Measurements from ENCODE around the gene ENDOG. TPM values are rescaled to one million over a fixed set of nuclear protein-coding genes. Genes with fewer than 3 reads are reported as not detected.
"Not testable (repeated sequence)": the region's sequence is repeated elsewhere in the genome, so short reads cannot be mapped to it uniquely, and the experiment has no call there.

The ENDOG gene
- total RNA-seq, 6 experiments from 2014 or later, result 22.4 to 50.1 (median 41.0) TPM

DNA sequence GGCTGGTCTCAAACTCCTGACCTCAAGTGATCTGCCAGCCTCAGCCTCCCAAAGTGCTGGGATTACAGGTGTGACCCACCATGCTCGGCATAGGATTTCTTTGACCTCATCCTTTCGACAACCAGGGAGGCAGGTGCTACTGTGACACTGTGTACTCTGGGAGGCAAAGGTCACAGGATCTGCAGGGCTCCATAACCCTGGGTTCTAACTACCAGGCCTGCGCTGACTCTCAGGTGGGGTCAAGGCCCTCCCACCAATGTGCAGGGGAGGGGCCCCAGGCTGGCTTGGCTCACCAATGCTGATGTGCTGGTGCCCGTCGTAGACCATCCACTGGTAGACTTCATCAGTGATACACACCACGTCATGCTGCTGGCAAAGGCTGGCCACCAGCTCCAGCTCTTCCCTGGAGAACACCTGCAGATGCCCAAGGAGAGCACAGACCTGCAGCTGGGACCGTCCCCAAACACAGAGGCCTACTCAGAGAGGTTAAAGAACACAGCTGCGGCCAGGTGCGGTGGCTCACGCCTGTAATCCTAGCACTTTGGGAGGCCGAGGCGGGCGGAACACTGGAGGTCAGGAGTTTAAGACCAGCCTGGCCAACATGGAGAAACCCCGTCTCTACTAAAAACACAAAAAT lies 18.3 kb downstream of the ENDOG start:
- ATAC-seq, result peak; percentile 48 to 64 (median 52)
- Histone ChIP-seq H3K4me3 (no peak overlapping the region), H3K27ac (no peak overlapping the region), H3K27me3 (no peaks in the 10 kb centered on the region), H3K4me1 (peaks cover 0 to 12% (median 0%) of the 10 kb centered on the region in 4 donors), H3K9me3 (no peaks in the 10 kb centered on the region), H3K36me3 (no peaks in the 10 kb centered on the region)
- DNase-seq, result peak in 1 of 3 donors; percentile 18
- WGBS (ENCODE audit: insufficient coverage, low coverage, low lambda C conversion rate, missing lambda C conversion rate), result 71% methylated on average over 4 of the region's 14 CpGs
- intact Hi-C loops (cut with DNase I), result no loop called here
- TF ChIP-seq, protein P1, sequence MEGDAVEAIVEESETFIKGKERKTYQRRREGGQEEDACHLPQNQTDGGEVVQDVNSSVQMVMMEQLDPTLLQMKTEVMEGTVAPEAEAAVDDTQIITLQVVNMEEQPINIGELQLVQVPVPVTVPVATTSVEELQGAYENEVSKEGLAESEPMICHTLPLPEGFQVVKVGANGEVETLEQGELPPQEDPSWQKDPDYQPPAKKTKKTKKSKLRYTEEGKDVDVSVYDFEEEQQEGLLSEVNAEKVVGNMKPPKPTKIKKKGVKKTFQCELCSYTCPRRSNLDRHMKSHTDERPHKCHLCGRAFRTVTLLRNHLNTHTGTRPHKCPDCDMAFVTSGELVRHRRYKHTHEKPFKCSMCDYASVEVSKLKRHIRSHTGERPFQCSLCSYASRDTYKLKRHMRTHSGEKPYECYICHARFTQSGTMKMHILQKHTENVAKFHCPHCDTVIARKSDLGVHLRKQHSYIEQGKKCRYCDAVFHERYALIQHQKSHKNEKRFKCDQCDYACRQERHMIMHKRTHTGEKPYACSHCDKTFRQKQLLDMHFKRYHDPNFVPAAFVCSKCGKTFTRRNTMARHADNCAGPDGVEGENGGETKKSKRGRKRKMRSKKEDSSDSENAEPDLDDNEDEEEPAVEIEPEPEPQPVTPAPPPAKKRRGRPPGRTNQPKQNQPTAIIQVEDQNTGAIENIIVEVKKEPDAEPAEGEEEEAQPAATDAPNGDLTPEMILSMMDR (IDR thresholded peaks at IDR 0.05), result no peak
- no peak for TF ChIP-seq POLR2A (IDR thresholded peaks at IDR 0.05)

DNA sequence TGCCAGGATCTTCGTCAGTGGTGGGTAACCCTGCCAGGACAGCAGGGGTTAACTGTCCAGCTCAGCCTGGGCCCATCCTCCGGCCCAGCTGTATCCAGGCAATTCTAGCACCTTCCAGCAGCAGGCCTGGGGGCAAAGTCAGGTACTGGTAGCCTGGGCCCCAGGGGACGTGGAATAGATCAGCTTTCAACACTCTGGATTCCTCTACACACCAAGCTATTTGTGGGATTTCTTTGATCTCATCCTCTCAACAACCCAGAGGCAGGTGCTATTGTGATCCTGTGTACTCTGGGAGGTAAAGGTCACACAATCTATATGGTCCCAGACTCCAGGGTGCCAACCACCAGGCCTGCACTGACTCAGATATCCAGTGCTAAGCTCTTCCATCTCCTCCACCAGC lies 20.0 kb downstream of the ENDOG start:
- Histone ChIP-seq H3K4me1 (peaks cover 0 to 12% (median 0%) of the 10 kb centered on the region in 4 donors), H3K36me3 (no peaks in the 10 kb centered on the region), H3K27ac (no peak overlapping the region), H3K4me3 (no peak overlapping the region), H3K9me3 (no peaks in the 10 kb centered on the region), H3K27me3 (no peaks in the 10 kb centered on the region)
- TF ChIP-seq POLR2A (IDR thresholded peaks at IDR 0.05), result no peak
- TF ChIP-seq, protein P1 (IDR thresholded peaks at IDR 0.05), result no peak
- no peak for ATAC-seq
- intact Hi-C loops (cut with DNase I), result no loop called here
- DNase-seq, result peak in 1 of 3 donors; percentile 6
- 100% methylated on average over 1 of the region's 3 CpGs for WGBS (ENCODE audit: insufficient coverage, low coverage, low lambda C conversion rate, missing lambda C conversion rate)

DNA sequence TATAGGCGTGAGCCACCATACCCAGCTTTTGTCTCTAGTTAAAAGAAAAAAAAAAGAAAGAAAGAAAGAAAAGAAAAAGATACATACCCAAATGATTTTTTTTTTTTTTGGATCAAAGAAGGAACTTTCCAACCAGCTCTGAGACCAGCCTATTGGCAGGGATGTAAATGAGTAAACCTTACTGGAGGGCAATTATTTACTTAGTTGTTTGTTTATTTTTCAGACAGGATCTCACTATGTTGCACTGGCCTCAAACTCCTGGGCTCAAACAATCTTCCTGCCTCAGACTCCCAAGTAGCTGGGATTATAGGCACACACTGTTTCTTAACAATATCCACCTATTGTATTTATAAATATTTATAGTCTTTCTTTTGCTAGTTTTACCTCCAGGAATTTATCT lies 22.2 kb downstream of the ENDOG start:
- TF ChIP-seq, protein P1 (IDR thresholded peaks at IDR 0.05), result no peak
- no peak for TF ChIP-seq POLR2A (IDR thresholded peaks at IDR 0.05)
- 86% methylated on average over 1 of the region's 1 CpG for WGBS (ENCODE audit: insufficient coverage, low coverage, low lambda C conversion rate, missing lambda C conversion rate)
- intact Hi-C loops (cut with DNase I), result no loop called here

DNA sequence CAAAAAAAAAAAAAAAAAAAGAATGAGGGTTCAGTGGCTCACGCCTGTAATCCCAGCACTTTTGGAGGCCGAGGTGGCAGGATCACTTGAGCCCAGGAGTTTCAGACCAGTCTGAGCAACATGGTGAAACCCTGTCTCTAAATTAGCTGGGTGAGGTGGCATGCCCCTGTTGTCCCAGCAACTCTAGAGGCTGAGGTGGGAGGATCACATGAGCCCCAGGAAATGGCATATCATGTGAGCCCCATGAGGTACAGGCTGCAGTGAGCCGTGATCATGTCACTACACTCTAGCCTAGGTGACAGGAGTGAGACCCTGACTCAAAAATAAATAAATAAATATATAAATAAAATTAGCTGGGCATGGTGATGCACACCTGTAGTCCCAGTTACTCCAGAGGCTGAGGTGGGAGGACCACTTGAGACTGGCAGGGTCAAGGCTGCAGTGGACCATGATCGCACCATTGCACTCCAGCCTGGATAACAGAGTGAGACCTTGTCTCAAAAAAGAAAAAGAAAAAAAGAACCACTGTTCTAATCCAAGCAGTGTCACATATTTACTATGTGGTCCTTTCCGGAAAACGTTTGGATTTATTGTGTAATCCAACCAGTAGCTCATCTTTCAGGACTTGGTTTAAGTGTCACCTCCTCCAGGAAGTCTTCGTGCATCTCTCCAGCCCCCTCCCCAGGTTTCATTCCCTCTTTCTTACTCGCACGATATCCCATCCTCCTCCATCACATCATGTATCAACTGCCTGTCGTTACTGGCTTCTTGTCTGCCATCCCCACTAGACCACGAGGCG lies 23.6 kb downstream of the ENDOG start:
- no peak overlapping the region for H3K27ac ChIP-seq
- no peak for ATAC-seq
- WGBS (ENCODE audit: insufficient coverage, low coverage, low lambda C conversion rate, missing lambda C conversion rate), result 86% methylated on average over 10 of the region's 12 CpGs
- no peak overlapping the region for H3K4me3 ChIP-seq
- H3K9me3 ChIP-seq, result no peaks in the 10 kb centered on the region
- no peaks in the 10 kb centered on the region for H3K36me3 ChIP-seq
- no peak for TF ChIP-seq POLR2A (IDR thresholded peaks at IDR 0.05)
- TF ChIP-seq, protein P1 (IDR thresholded peaks at IDR 0.05), result no peak
- H3K4me1 ChIP-seq, result peaks cover 0 to 8% (median 0%) of the 10 kb centered on the region in 4 donors
- H3K27me3 ChIP-seq, result no peaks in the 10 kb centered on the region
- no peak for DNase-seq
- intact Hi-C loops (cut with DNase I), result no loop called here

More for the DNA sequence above, 22.2 kb downstream of the ENDOG start:
- no peaks in the 10 kb centered on the region for H3K36me3 ChIP-seq
- no peak overlapping the region for H3K4me3 ChIP-seq
- DNase-seq (no peak), ATAC-seq (peak; percentile 34 to 65 (median 58))
- no peaks in the 10 kb centered on the region for H3K27me3 ChIP-seq
- H3K9me3 ChIP-seq, result no peaks in the 10 kb centered on the region
- H3K4me1 ChIP-seq, result peaks cover 0 to 12% (median 0%) of the 10 kb centered on the region in 4 donors
- H3K27ac ChIP-seq, result no peak overlapping the region

DNA sequence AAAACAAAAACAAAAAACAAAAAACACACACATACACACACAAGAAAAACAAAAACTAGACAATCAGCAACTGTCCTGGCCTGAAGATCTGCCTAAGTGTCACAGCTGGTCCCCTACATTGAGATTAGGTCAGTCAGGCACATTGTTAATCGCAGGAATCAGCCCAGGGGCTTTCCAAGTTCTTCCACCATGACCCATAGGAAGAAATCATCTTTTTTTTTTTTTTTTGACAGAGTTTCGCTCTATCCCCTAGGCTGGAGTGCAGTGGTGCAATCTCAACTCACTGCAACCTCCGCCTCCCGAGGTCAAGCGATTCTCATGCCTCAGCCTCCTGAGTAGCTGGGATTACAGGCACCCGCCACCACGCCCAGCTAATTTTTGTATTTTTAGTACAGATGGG lies 24.9 kb downstream of the ENDOG start:
- DNase-seq; H3K4me1 ChIP-seq; H3K9me3 ChIP-seq; ATAC-seq; H3K27me3 ChIP-seq; H3K4me3 ChIP-seq; intact Hi-C loops (cut with DNase I); H3K27ac ChIP-seq; H3K36me3 ChIP-seq: not testable (repeated sequence)
- 93% methylated on average over 7 of the region's 7 CpGs for WGBS (ENCODE audit: insufficient coverage, low coverage, low lambda C conversion rate, missing lambda C conversion rate)
